DMS114 treated with DMSO at 0.1 percent for 48 hours (cell line): Measurements from ENCODE around the gene ALK.
A peak's percentile ranks its signal among the peaks of the same experiment; 100 is the strongest.

Source experiments
- DNase-seq: peaks from one replicate; lab custom pipeline; 2025; ENCODE audit not compliant: unreplicated experiment; lab: John Stamatoyannopoulos, UW

The ALK gene

DNA sequence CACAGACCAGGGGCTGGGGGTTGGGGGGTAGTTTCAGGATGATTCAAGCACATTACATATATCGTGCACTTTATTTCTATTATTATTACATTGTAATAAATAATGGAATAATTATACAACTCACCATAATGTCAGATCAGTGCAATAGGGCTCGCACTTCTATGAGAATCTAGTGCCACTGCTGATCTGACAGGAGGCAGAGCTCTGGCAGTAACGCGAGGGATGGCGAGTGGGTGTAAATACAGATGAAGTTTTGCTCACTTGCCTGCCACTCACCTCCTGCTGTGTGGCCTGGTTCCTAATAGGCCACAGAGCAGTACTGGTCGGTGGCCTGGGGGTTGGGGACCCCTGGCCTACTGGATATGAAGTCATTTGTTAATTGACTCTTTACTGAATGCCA is 615.6 kb downstream of the ALK start:
- no peak for DNase-seq

DNA sequence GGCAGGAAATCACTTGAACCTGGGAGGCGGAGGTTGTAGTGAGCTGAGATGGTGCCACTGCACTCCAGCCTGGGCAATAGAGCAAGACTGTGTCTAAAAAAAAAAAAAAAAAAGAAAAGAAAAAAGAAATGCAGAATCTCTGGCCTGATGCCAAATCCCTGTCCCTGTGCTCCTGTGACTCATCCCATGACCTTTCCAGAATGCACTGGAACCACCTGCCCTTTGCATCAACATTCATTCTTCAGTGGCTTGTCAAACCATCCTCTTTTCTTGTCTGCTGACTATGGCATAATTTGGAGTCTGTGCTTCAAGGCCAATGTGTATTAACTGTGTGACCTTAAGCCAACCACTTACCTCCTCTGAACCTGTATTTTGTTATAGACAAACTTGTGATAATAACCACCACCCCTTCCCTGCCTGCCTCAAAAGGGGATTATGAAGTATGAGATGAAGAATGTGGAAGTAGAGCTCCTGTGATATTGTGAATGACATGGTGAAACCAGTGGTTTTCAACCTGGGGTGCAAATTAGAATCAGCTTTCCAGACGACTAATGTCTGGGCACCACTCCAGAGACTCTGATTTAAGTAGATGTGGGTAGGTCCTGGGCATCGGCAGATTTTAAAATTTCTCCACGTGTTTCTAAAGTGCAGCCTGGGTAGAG is 616.9 kb downstream of the ALK start:
- DNase-seq, result no peak

GRCh38 chr2:29296585-29296984 is 624.8 kb downstream of the ALK start:
- no peak for DNase-seq

DNA sequence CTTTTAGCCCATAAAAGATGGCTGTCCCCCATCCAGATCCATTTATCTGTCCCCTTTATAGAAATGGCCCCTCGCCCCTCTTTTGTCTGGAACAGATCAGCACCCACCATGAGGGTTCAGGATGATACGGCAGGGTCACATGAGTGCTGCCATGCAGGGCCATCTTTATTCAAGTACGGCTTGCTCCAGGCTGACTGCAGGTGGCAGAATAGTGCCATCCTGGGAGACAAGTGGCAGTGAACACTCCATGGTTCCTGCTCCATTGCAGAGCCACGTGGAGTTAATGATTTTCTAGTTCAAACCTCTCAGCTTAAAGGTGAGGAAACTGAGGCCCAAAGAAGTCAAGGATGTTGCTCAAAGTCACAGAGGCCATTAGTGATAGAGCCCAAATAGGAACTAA is 625.5 kb downstream of the ALK start:
- DNase-seq, result peak; percentile 3

GRCh38 chr2:29293830-29294438 is 627.5 kb downstream of the ALK start:
- no peak for DNase-seq

DNA sequence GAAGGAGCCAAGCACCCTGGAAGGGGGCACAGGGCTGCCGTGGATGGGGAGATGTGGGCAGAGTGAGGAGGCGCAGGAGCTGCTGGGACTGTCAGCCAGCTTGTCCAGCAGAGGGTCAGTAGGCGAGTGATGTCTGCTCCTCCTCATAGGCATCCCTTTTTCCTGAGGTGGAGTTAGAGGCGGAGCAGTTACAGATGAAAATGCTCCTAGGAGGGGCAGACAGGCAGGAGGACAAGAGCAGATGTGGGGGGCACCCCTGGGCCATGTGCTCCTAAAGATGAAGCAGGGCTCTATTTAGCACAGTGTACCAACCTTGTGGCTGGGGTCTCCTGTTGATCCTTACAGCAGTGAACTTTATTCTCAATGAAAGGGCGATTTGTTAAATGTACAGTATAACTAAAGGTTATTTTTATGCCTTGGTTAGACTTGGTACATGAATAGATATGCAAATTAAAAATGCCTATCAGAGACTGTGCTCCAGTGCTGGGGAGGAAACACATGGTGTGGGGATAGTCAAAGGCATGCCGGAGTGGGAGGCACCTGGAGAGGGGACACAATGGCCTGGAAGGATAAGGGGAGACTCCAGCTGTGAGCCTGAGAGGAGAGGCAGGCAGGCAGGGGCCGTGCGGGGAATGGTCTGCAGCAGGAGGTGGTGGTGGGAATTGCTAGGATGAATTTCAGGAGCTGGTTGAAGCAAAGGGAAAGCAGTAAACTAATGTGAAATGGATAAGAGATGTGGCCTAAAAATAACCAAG is 630.9 kb downstream of the ALK start:
- no peak for DNase-seq

DNA sequence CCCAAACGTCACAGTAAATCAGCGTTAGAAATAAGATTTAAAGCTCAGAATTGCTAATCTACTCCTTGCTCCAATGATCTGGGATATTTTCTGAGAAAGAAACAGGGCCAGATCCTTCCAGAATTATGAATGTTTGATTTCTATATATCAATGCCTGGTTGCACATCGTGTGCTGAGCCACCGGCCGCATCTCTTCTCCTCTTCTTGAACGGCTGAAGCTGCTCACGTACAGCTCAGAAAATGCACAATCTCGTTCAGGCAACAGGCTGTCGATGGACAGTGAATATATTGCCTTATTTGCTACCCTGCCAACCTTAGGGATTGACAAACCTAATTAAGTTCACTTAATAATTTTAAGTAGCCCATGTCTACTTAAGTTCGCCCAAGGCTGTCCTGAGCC is 636.7 kb downstream of the ALK start:
- no peak for DNase-seq

DNA sequence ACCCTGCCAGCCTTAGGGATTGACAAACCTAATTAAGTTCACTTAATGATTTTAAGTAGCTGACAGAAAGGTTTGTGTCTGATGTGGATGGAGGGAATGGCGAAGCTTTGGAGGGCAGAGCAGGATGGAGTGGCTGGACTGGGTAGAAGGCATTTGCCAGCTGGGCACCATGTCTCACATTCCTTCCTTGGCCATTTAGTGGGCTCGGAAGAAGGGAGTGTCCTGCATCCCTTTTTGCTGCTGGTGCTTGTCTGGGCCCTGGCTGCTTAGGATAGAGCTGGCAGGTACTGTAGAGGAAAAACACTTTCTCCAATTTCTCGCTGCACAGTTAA is 639.5 kb downstream of the ALK start:
- DNase-seq, result no peak

DNA sequence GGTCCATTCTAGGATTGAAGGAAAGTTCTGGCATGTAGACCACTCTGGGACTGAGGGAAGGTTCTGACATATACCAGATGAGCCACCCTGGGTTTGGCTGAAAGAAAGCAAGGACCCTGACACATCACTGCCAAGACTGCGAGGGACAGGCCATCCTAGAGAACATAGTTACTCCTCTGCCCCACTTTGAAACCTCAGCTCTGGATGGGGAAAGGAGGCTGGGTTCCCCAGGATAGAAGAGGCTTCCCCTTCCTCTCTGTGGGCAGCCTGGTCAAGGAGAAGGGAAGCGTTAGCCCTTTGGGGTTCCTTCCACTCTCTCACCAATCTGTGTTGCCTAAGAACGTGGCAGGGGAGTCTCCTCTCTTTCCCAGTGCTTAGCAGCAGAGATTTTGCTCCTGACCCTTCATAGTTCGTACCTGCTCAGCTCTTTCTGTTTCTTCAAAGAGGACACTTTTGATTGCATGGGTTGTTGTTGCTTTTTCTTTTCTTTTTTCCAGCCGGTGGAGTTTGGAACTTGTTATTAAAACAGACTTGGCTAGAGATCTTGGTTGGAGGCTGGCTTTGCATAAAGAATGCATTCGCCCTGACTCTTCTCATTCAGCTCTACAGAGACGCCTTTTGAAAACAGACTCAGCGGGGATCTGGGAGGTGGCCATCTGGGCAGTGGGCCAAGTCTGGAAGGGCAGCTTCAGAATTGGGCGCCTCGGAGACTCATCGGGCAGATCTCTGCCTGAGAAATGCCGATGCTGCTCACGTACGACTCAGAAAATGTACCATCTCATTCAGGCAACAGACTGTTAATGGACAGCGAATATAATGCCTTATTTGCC is 640.1 kb downstream of the ALK start:
- DNase-seq, result no peak

GRCh38 chr2:29278966-29279365 is 642.4 kb downstream of the ALK start:
- DNase-seq, result no peak

DNA sequence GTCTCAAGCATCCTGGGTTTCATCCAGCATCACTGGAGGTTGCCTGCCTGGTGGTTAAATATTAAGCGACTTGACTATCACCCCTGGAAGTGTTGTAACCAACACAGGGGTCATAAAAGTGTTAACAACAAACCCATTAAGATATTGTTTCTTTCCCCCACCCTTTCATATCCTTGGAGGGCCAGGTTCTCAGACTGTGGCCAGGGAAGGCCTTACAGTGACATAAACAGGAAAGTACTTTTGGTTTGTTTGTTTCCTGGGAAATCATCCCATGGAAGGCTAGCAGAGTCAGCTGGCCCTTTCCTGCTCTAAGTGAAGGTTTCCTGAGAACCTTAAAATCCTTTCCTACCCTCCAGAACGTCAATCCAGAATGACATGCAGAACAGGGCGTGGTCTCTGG is 645.2 kb downstream of the ALK start:
- no peak for DNase-seq

- DNase-seq, result no peak
Measured at GRCh38 chr2:29275186-29275585, 646.2 kb downstream of the ALK start.

DNA sequence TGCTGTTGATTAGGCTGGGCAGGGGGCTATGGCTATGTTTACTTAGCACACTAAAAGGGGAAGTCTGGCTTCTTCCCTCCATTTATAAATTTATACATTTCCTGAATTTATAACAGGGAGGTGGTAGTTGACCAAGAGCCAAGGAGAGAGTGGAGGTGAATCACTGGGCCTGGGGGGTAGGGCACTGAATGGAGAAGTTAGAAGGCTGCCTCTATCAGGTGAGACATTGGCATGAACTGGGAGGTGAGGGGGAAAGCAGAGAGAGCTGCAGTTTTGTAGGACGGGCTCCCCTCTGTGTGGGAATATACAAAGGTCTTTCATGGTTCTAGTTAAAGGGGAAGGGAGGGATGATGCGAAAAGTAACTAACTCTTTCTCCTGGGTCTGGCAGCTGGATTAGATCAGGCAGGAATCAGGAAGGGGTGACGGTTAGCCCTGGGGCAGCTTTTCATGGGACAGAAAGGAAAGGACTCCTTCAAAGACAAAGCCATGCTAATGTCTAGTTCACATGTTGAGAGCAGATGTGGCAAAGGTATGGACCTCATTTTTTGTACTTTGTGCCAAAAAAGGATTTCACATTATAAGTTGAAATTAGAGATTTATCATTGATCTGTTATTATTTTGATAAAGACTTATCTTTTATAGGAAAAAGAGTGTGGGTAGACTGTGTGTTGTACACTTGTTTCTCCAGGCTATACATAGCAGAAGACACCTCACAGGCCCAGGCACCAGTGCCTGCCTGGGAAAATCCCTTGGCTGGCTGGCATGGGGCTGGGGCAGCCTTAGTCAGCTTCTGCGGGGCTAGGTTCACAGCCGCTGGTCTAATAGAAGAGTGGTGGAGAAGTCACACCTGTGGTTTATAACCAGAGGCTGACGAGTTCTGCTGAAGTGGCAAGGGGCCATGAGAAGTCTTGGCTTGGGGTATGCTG is 647.4 kb downstream of the ALK start:
- DNase-seq, result no peak

DNA sequence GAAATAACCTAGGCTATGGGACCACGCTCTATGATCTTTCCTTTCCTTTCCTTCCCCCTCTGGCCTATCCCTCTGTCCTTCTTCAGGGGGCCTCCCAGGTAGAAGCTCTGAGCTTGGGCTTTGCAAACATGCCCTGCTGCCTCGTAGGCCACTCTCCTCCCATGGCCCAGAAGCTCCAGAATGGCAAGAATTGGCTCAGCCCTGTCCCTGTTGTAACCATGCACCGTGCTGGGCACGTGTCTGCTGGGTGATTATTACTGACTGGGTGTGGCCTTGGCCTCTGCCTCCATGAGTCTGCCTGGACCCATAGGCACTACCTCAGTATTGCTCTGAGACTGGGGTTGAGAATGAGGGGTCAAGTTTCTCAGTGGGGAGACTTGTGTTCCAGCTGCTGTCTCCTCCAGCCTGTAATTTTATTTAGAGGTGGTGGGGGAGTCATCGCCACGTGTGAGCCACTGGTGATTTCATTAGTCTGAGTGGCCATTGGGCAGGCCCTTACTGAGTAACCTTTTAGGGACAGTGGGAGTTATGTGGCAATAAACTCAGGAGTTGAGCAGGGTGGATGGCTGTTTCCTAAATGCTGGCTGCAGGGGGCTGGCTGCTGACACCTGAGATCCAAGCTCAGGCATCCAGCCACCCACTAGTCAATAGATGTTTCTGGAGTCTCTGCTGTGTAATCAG is 648.2 kb downstream of the ALK start:
- DNase-seq, result no peak

GRCh38 chr2:29272311-29272710 is 649.1 kb downstream of the ALK start:
- no peak for DNase-seq

GRCh38 chr2:29270701-29271121 is 650.7 kb downstream of the ALK start:
- DNase-seq, result no peak

DNA sequence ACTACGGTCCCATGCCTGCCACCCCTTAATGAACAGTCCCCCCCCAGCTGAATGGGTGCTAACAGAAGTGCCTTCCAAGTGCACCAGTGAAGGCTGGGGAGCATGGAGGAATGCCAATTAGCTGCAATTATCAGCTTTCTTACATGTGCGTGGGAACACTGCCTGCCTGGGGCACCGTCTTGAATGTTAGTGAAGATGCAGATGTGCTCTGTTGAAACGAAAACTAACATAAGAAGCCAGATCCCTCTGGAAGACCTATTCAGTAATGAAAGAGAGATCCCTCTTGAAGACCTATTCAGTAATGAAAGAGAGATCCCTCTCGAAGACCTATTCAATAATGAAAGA is 651.6 kb downstream of the ALK start:
- no peak for DNase-seq

DNA sequence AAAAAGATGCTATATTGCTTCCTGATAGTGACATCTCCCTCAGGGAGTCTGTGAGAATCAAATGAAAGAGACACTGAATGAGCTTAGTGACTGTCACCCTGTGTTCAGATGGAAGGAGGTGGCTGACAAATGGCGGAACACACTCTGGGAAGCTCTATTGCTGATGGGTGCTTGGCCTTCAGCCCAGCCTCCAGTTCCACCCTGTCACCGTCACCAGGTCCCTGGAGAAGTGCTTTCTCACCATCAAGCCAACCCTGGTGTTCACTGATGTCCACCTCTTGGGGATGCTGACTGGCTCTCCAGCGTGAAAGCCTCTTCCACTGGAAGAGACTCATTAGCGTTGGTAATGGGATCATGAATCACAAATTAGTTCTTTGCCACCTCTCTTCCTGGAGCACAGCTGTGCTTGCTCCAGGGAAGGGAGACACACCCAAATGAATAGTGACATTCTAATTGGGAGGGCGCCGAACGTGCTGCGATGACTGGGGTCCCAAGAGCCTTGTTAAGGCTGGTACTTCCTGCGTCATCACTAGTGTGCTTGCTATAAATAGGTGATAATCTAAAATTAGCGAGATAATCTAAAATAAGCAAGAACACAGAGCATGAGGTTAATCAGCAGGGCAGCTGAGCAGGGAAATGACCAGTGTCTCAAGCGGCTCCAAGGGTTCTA is 652.2 kb downstream of the ALK start:
- no peak for DNase-seq

DNA sequence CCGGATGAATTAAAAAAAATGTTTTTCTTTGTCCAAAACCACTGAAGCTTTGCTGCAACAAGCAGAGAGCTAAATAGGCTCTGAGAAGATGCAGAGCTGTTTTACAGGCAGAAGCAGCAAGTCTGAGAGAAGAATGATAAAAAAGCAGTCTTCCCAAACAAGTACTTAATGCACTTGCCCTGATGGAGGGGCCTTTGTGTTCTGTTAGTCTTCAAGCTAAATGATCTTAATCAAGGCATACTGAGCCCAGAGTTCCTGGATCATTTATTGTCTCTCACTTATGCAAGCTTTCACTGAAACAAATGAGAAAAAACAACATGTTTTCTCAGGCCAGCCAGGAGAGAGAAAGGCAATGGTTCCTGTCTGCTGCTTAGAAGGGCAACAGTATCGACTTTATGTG is 653.7 kb downstream of the ALK start:
- no peak for DNase-seq

GRCh38 chr2:29263886-29264285 is 657.5 kb downstream of the ALK start:
- no peak for DNase-seq
